ENCODE measurements around the gene ST7. TPM values are rescaled to one million over a fixed set of nuclear protein-coding genes. Genes with fewer than 3 reads are reported as not detected.

ST7 gene
- total RNA-seq, 1 experiment from 2014 or later, result 12.9 TPM

GRCh38 chr7:116997972-116998371 is 44.7 kb downstream of the ST7 start:
- Histone ChIP-seq H2BK5ac (ENCODE audit: insufficient read length, low read length) (no peak overlapping the region), H2BK15ac (ENCODE audit: low read depth, low read length) (no peak overlapping the region), H3K23ac (ENCODE audit: insufficient read length, low read depth, low read length) (no peak overlapping the region), H4K8ac (replicated peaks; ENCODE audit: insufficient read length, low read depth, low read length) (no peak overlapping the region), H3K79me2 (ENCODE audit: insufficient read depth, low read length) (no peaks in the 10 kb centered on the region), H3K4ac (ENCODE audit: low read depth, low read length) (no peak overlapping the region), H3K9me3 (ENCODE audit: control insufficient read depth, low read depth, low read length) (no peaks in the 10 kb centered on the region), H3K79me1 (ENCODE audit: insufficient read depth, low read depth, low read length, poor library complexity, severe bottlenecking) (no peaks in the 10 kb centered on the region), H2BK120ac (ENCODE audit: low read depth, low read length, poor library complexity, severe bottlenecking) (no peak overlapping the region), H2AFZ (ENCODE audit: low read length) (no peak overlapping the region), H3K27ac (ENCODE audit: insufficient read length, low read depth, low read length) (no peak overlapping the region), H3K18ac (ENCODE audit: insufficient read length, low read depth, low read length) (no peak overlapping the region), H3K14ac (ENCODE audit: insufficient read depth, low read length) (no peak overlapping the region), H3K23me2 (ENCODE audit: insufficient read length, low read depth, low read length, poor library complexity, severe bottlenecking) (no peaks in the 10 kb centered on the region), H2BK20ac (ENCODE audit: low read depth, low read length, poor library complexity, severe bottlenecking) (no peak overlapping the region), H3K9ac (ENCODE audit: extremely low read depth, insufficient read length, low read length) (no peak overlapping the region), H3K27me3 (ENCODE audit: insufficient read depth, low read length) (no peaks in the 10 kb centered on the region), H3K56ac (ENCODE audit: insufficient read length, low read depth, low read length) (no peak overlapping the region), H2AK5ac (ENCODE audit: insufficient read length, low read length) (no peak overlapping the region), H4K5ac (ENCODE audit: insufficient read length, low read depth, low read length) (no peak overlapping the region), H4K91ac (ENCODE audit: insufficient read length, low read depth, low read length) (no peak overlapping the region), H4K20me1 (ENCODE audit: control insufficient read depth, insufficient read depth, insufficient read length) (no peaks in the 10 kb centered on the region), H2BK12ac (ENCODE audit: insufficient read length, low read depth, low read length) (no peak overlapping the region), H3K4me1 (ENCODE audit: insufficient read depth, low read length) (no peaks in the 10 kb centered on the region), H3T11ph (ENCODE audit: low read length) (no peak overlapping the region), H3K4me2 (ENCODE audit: insufficient read depth, insufficient read length, low read length) (no peak overlapping the region)
- TF ChIP-seq, protein P1, sequence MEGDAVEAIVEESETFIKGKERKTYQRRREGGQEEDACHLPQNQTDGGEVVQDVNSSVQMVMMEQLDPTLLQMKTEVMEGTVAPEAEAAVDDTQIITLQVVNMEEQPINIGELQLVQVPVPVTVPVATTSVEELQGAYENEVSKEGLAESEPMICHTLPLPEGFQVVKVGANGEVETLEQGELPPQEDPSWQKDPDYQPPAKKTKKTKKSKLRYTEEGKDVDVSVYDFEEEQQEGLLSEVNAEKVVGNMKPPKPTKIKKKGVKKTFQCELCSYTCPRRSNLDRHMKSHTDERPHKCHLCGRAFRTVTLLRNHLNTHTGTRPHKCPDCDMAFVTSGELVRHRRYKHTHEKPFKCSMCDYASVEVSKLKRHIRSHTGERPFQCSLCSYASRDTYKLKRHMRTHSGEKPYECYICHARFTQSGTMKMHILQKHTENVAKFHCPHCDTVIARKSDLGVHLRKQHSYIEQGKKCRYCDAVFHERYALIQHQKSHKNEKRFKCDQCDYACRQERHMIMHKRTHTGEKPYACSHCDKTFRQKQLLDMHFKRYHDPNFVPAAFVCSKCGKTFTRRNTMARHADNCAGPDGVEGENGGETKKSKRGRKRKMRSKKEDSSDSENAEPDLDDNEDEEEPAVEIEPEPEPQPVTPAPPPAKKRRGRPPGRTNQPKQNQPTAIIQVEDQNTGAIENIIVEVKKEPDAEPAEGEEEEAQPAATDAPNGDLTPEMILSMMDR (conservative IDR thresholded peaks at IDR 0.05), result no peak
- DNase-seq, result no peak
- Mint-ChIP-seq H3K27me3 (ENCODE audit: low read depth) (no peaks in the 10 kb centered on the region), H3K4me1 (peaks cover 7 to 8% of the 10 kb centered on the region in 2 experiments), H3K27ac (no peak overlapping the region), H3K36me3 (ENCODE audit: insufficient read depth in 1 of 3, low read depth in 3 of 3) (peaks cover 4 to 17% (median 15%) of the 10 kb centered on the region in 3 experiments; a peak in 6 of 7 replicates), H3K9me3 (peaks cover 6 to 12% of the 10 kb centered on the region in 2 experiments; a peak in 4 of 5 replicates), H3K4me3 (no peak overlapping the region)
- no CpG with 5 or more reads among the region's 27 CpGs for WGBS (ENCODE audit: extremely low coverage, insufficient read length, low lambda C conversion rate)
